HuH-7.5 (cell line): ENCODE results near the gene OLFML1.
"Not testable (repeated sequence)": the region's sequence is repeated elsewhere in the genome, so short reads cannot be mapped to it uniquely, and the experiment has no call there.

ENCODE experiments used
- DNase-seq: peaks from one replicate; pipeline ENCODE4 v3.0.0; 2011; ENCODE audit warnings: low spot score

The OLFML1 gene

GRCh38 chr11:7512525-7513233 is 27.4 kb downstream of the OLFML1 start:
- no peak for DNase-seq

DNA sequence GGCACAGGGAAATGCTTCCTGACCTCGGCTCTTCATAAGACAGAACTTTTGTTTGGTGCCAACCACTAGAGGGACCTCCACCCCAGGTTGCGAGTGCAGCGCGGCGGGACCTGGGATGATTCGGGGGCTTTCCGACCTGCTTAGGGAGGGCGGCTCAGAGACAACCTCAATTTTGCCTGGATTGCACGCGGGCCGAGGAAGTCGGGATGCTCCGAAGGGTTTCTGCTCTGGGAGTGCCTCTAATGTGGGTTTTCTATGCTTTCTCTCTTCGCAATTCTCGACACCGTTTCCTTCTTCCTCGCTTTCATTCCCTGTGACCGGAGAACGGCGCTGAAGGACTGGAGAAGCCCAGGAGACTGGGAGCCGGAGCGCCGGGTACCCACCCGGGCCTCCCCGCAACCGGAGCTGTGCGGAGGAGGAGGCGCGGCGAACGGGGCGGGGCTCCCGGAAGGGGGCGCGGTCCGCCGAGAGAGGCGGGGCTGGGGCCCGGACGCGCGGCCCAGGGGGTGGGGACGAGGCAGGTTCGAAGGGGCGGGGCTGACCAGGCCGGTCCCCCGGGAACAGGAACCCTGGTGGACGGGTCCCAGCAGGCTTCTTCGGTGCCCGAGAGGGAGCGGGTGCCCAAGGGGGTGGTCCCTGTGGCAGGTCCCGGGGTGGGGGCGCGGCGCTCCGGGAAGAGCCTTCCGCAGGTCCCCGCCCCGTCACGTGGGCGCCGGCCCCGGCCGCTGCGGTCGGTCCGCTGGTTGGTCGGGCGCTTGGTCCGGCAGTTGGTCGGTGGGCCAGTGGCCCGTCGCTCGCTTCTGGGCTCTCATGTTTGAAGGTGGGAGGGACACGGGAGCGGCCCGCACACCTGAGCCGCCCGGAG is 28.2 kb downstream of the OLFML1 start, which contains the start of gene PPFIBP2:
Gene PPFIBP2 (plus strand): TSS at position 766 of the 865 bp plus-strand sequence. CDS start 35,477 bp downstream, outside the sequence.
- DNase-seq = peak; percentile 81

DNA sequence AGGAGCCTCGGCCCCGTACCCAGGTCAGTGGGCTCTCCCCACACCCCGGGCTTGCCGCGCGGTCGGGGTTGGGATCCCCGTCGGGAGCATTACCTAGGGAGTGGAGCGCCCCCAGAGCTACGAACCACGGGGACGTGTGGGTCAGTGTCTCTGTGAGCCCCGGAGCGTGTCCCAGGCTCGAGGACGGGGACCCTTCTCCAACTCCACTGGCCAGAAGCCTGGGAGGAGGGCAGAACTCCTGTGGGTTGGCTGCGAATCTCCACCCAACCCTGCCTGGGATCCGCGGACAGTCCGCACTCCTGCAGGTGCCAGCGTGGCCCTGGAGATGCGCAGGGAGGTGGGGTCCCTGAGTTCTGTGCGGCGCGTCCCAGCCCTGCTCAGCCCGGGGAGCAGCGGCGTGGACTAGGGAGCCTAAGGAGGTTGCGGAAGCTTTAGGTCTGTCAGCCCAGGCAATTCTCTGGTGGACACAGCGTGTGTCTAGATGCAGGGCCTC is 28.8 kb downstream of the OLFML1 start:
- peak; percentile 29 for DNase-seq

GRCh38 chr11:7515447-7515886 is 30.2 kb downstream of the OLFML1 start:
- DNase-seq = no peak

DNA sequence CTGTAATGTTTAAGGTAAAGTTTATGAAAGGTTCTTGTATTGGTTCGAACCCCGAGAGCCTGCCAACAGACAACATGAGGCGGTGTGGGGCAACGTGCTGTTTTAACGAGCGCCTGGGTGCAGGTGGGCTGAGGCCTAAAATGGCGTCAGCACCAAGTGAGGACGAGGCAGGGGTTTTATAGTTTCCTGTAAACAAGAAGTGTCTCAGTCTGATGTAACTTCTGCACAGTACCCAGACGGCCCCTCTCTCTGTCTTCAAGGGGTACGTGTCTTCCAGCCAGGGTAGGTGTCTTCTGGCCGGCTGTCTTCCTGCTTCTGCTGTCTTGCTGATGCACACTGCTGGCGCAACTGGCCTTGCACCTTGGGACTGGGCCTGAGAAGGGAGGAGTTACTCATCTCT is 31.2 kb downstream of the OLFML1 start:
- DNase-seq = no peak

DNA sequence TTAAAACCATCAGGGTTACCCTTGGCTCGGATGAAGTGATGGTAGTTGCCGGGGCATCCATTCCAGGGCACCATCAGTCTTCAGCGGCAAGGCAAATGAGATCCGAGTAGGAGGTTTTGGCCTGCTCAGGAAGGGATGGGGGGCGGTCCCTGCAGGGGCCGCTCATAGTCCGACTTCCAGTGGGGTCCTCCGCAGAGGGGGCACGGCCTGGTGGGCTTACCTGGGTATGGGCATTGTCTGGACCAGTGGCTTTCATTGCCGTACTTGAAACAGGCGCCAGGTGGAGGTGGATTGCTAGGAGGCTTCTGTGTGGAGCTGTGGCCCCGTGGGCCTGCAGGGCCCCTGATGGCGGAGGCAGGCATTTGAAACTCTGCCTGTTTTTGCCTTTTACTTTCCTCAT is 32.4 kb downstream of the OLFML1 start:
- DNase-seq = not testable (repeated sequence)

DNA sequence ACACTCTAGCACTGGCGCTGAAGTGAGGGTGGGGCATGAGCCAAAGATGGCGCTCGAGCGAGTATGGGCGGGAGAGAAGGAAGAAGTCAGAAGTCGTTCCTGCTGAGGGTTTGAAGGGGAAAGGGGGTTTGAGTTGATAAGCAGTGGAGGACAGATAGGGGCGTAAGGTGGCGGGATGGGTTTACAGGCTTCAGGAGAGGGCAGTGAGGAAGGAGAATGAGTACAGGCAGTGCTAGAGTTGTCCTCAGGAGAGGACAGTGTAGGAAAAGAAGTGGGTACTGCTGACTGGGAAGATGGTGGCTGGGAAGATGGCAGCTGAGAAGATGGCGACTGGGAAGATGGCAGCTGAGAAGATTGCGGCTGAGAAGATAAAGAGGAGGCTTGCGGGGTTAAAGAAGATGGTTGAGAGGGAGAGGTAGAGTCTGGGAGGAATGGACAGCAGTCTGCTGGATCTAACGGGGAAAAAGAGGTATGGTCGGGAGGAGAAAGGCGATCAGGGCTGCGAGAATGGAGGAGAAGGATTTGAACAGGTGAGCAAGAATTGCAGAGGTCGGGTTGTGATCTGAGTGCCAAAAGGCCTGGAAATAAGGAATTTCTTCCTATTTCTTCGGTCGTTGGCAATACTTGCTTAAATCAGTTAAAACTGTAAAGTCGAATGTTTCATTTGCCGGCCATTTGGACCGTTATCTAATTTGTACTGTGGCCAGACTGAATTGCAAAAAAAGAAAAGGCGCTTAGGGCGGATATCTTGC is 33.7 kb downstream of the OLFML1 start:
- no peak for DNase-seq

- no peak for DNase-seq
These were observed 35.0 kb downstream of the OLFML1 start for GRCh38 chr11:7520011-7520942.

- no peak for DNase-seq
These were observed 35.7 kb downstream of the OLFML1 start for GRCh38 chr11:7520981-7521487.

- no peak for DNase-seq
These were observed 36.8 kb downstream of the OLFML1 start for GRCh38 chr11:7522121-7522520.

GRCh38 chr11:7522546-7522945 is 37.2 kb downstream of the OLFML1 start:
- no peak for DNase-seq

- no peak for DNase-seq
These were observed 38.3 kb downstream of the OLFML1 start for GRCh38 chr11:7523416-7524210.

DNA sequence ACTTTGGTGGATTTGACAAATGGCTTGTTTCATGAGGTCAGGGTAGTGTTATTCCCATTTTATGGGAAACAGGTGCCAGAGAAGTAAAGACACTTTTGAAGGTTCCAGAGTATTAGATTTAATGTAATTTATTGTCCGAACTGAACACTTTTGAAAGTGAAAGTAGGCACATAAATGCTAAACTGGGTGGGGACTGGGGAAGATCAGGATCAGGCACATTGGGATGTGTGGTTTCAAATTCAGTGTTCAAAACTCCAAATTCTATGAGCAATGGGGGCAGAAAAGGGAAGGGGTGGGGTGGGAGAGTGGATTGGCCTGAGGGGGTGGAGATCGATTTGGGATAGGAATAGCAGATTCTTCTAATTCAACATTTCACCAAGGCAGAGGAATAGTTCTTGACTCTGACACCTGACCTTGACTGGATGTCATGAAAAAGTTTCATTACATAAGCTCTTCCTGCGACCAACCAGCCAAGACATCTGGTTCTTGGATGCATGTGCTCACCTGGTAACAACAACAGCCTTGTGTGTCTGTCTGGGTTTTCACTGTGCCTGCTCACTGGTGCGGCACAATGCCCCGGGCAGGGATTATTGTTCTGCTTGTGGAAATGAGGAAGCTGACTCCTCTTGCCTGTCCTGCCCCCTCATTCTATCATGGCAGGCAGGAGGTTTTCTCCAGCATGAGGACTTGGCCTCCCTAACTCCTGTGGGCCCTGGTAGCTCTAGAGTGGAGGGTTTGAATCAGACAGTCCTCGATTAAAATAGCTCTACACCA is 39.3 kb downstream of the OLFML1 start:
- no peak for DNase-seq

DNA sequence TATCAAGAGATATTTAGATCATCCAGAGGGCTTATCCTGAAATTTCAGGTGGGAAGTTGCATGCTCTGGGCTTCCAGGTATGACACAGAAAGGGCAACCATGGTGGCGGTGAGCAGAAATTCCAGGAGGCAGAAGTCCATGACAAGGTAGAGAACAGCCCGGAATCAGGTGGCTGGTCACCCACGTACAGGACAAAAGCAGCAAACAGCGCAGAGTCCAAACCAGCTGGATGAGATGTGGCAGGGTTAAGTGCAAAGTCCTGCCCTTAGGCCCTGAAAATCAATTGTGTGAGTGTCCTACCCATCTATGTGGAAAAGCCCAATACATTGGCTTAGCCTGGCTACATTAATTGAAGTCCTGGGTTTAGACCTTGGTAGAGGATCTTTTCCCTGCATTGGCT is 40.1 kb downstream of the OLFML1 start:
- DNase-seq = no peak

GRCh38 chr11:7527029-7527428 is 41.7 kb downstream of the OLFML1 start:
- no peak for DNase-seq

DNA sequence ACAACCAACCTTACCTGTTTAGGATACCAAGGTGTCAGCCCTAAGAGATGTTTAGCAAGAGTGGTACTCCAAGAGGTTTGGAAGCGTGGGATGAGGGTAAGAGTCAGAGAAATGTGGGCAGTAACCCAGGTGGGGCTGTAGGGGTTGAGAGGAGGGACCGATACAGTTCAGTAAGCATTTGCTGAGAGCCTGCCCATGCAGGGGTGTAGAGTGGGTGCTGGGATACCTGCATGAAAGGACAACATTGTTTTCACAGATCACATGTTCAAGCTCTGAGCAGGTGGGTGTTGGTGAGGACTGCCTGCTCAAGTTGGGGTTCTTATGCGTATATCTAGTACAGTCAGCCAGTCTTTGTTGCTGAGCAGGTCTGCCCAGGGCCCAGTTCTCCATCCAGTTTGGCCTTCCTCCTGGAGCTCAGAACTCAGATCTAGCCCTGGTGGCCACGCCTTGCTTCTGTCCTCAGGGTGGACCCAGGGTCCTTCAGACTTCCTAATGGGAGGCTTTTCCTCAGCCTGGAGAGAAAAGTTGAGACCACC is 43.3 kb downstream of the OLFML1 start:
- no peak for DNase-seq

- DNase-seq = no peak
These were observed 44.8 kb downstream of the OLFML1 start for GRCh38 chr11:7530013-7530640.

DNA sequence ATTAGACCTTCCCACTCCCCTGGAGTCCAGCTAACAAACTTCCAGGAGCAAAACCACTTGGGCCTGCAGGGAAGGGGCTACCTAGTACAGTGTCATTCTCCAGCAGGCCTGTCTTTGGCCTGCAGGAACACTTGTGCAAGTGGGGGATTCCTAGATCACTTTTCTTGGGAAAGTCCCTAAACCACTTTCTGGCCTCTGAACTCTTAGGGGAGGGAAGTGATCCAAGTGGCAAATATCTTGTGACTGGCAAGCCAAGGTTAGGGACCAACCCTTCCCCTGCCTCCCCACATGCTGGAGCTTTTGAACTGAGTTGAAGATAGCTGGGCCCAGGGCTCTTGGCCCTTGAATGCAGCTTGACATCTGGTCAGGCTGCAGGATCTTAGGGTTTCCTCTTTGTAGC is 45.7 kb downstream of the OLFML1 start:
- DNase-seq = no peak
